ENCODE data around the gene PFN3. TPM values are rescaled to one million over a fixed set of nuclear protein-coding genes. Genes with fewer than 3 reads are reported as not detected.

Gene PFN3
- total RNA-seq, 1 experiment from 2014 or later, result not detected

GRCh38 chr5:177367323-177367848 is 33.1 kb downstream of the PFN3 start:
- DNase-seq, result no peak
- intact Hi-C loops (cut with micrococcal nuclease; ENCODE audit: unreplicated experiment), result no loop called here
- H3K4me3 ChIP-seq (ENCODE audit: low read depth, low read length), result no peak overlapping the region
- Mint-ChIP-seq H3K9me3 (ENCODE audit: unreplicated experiment) (no peaks in the 10 kb centered on the region), H3K27me3 (ENCODE audit: insufficient read depth, unreplicated experiment) (no peaks in the 10 kb centered on the region), H3K4me3 (ENCODE audit: unreplicated experiment) (peak overlapping the region; percentile 70), H3K36me3 (ENCODE audit: insufficient read depth, unreplicated experiment) (no peaks in the 10 kb centered on the region), H3K4me1 (ENCODE audit: low read depth, unreplicated experiment) (peaks cover 22% of the 10 kb centered on the region), H3K27ac (ENCODE audit: unreplicated experiment) (no peak overlapping the region)
- no peak for TF ChIP-seq CTCF (IDR thresholded peaks at IDR 0.05; ENCODE audit: insufficient read depth in 1 of 2, low read depth in 1 of 2, low read length in 1 of 2, severe bottlenecking in 1 of 2, unreplicated experiment in 1 of 2)
- BruUV-seq (replicated peaks), result no TSS peak
- H3K27me3 ChIP-seq (replicated peaks; ENCODE audit: control insufficient read depth, insufficient read depth, low read length), result no peaks in the 10 kb centered on the region
- no peaks in the 10 kb centered on the region; the same call in 1 of the 2 replicates for H3K36me3 ChIP-seq (ENCODE audit: control insufficient read depth, insufficient read depth, low read length)
- ChIA-PET CTCF (interaction anchor here (1.0 kb wide), 1 partner anchor 12 kb away, joined by 4 read pairs; no protein-coding TSS in a partner anchor), POLR2A (interaction anchor here (1.9 kb wide), 1 partner anchor 16 kb away, joined by 5 read pairs; the partner anchor contains the start of gene LMAN2)
- no peaks in the 10 kb centered on the region for H3K9me3 ChIP-seq
- H3K4me1 ChIP-seq, result peaks cover 21% of the 10 kb centered on the region

GRCh38 chr5:177366528-177367322 is 33.7 kb downstream of the PFN3 start:
- no TSS peak for BruUV-seq (replicated peaks)
- intact Hi-C loops (cut with micrococcal nuclease; ENCODE audit: unreplicated experiment), result no loop called here

More at GRCh38 chr5:177366528-177367322, 33.7 kb downstream of the PFN3 start:
- Histone ChIP-seq H3K36me3 (ENCODE audit: control insufficient read depth, insufficient read depth, low read length) (no peaks in the 10 kb centered on the region), H3K9me3 (no peaks in the 10 kb centered on the region), H3K4me3 (ENCODE audit: low read depth, low read length) (no peak overlapping the region), H3K27me3 (replicated peaks; ENCODE audit: control insufficient read depth, insufficient read depth, low read length) (no peaks in the 10 kb centered on the region), H3K4me1 (peaks cover 14% of the 10 kb centered on the region)
- Mint-ChIP-seq H3K9me3 (ENCODE audit: unreplicated experiment) (no peaks in the 10 kb centered on the region), H3K4me1 (ENCODE audit: low read depth, unreplicated experiment) (peaks cover 24% of the 10 kb centered on the region), H3K27ac (ENCODE audit: unreplicated experiment) (peak overlapping the region; percentile 5), H3K36me3 (ENCODE audit: insufficient read depth, unreplicated experiment) (no peaks in the 10 kb centered on the region), H3K4me3 (ENCODE audit: unreplicated experiment) (peak overlapping the region; percentile 70), H3K27me3 (ENCODE audit: insufficient read depth, unreplicated experiment) (no peaks in the 10 kb centered on the region)
- CTCF ChIA-PET, result interaction anchor here (0.6 to 1.0 kb wide), 3 partner anchors 13 to 89 kb away, joined by 3 to 4 read pairs (median 3); no protein-coding TSS in a partner anchor
- TF ChIP-seq CTCF (IDR thresholded peaks at IDR 0.05; ENCODE audit: insufficient read depth in 1 of 2, low read depth in 1 of 2, low read length in 1 of 2, severe bottlenecking in 1 of 2, unreplicated experiment in 1 of 2), result no peak
- DNase-seq, result no peak
- POLR2A ChIA-PET, result interaction anchor here (1.9 kb wide), 1 partner anchor 15 kb away, joined by 5 read pairs; the partner anchor contains the start of gene LMAN2
